NB4 (cell line): ENCODE data around the gene AGBL1.

Source experiments
- POLR2A ChIP-seq: IDR thresholded peaks from 2 replicates; pipeline ENCODE4 v1.6.1; 2011; ENCODE audit warnings: mild to moderate bottlenecking; ENCODE audit not compliant: insufficient read length; ENCODE audit errors: extremely low read depth
- TF ChIP-seq, protein P1 (sequence below): IDR thresholded peaks from one replicate; pipeline ENCODE4 v1.5.1; 2012; ENCODE audit warnings: low read depth, low read length

DNA sequence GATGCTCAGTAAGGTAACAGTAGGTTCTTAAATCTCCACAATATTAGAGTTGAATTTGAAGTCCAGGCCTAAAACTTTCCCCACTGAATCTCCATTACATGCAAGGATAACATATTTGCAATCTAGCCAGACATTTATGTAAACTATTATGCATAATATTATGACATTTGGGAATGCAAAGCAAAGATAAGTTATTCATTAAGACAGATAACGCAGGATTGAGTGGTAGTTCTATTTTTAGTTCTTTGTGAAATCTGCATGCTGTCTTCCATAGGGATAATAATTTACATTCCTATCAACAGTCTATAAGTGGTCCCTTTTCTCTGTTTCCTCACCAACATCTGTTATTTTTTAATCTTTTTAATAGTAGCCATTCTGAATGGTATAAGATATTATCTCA is 333.5 kb downstream of the AGBL1 start:
- no peak for TF ChIP-seq POLR2A
- TF ChIP-seq, protein P1, sequence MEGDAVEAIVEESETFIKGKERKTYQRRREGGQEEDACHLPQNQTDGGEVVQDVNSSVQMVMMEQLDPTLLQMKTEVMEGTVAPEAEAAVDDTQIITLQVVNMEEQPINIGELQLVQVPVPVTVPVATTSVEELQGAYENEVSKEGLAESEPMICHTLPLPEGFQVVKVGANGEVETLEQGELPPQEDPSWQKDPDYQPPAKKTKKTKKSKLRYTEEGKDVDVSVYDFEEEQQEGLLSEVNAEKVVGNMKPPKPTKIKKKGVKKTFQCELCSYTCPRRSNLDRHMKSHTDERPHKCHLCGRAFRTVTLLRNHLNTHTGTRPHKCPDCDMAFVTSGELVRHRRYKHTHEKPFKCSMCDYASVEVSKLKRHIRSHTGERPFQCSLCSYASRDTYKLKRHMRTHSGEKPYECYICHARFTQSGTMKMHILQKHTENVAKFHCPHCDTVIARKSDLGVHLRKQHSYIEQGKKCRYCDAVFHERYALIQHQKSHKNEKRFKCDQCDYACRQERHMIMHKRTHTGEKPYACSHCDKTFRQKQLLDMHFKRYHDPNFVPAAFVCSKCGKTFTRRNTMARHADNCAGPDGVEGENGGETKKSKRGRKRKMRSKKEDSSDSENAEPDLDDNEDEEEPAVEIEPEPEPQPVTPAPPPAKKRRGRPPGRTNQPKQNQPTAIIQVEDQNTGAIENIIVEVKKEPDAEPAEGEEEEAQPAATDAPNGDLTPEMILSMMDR: no peak
